Heart left ventricle (tissue), 13 donors: Measurements from ENCODE around the gene TRIP13.

ENCODE experiments used
- CTCF ChIP-seq, 12 donors: fragments of 200-600 bp; sonication (generic) in 4 of 12; IDR thresholded peaks; one replicate each; pipeline versions ENCODE4 v1.5.0 to v1.8.0; 2018 to 2022; ENCODE audit warnings: antibody characterized with exemption in 12 of 12, mild to moderate bottlenecking in 5 of 12
- POLR2A ChIP-seq, 2 donors: fragments of 450-650 bp; IDR thresholded peaks; one replicate each; pipeline ENCODE4 v1.6.1; 2017; ENCODE audit warnings: antibody characterized with exemption in 2 of 2, mild to moderate bottlenecking in 2 of 2, moderate library complexity in 2 of 2
- donor health status: ischemic (EF 13 %, LVEDD 7.1; RV severe dilation, severe dysfunction).
- donor health status: DM: no; HTN: yes; CAD: no.
- donor health status: DM: no; HTN: no; CAD: no.
- donor health status: ischemic (EF 25% LVEDD 6.9; RV normal size, moderate dysfunction).
- donor health status: ischemic (EF 25% LVEDD 5.7; RV mildly dilated, moderate dysfunction).
- donor health status: ischemic (EF 35%, LVEDD 5.7; RV mildly dilated, moderate dysfunction).
- donor health status: nonischemic (EF 11% LVEDD 7.7; RV severe dilation, severe dysfunction).
- donor health status: DM: yes; HTN: yes; CAD: no.
- donor health status: PGD.
- donor health status: ischemic (EF 29% LVEDD 5.4; RV normal size, mild dysfunction).
- donor health status: nonischemic (EF 23%, LVEDD 6.1; RV moderate dilation, normal function).

GRCh38 chr5:889075-889710 lies 3.5 kb upstream of the TRIP13 start:
- no peak for TF ChIP-seq POLR2A (IDR thresholded peaks at IDR 0.05)
- no peak for TF ChIP-seq CTCF (IDR thresholded peaks at IDR 0.05)
